HEK293 (cell line): ENCODE results near the gene HSDL2.
"Not testable (repeated sequence)": the region's sequence is repeated elsewhere in the genome, so short reads cannot be mapped to it uniquely, and the experiment has no call there.

Source experiments
- CTCF ChIA-PET: fragments of 350-600 bp; formaldehyde crosslinking; extraction: SDS; loops from one replicate; lab custom pipeline; 2021; ENCODE audit warnings: antibody characterized with exemption; lab: Yijun Ruan, JAX
- POLR2A ChIA-PET: fragments of 300-600 bp; formaldehyde crosslinking; extraction: SDS; loops from one replicate; lab custom pipeline; 2020; ENCODE audit warnings: antibody characterized with exemption, inconsistent platforms; lab: Yijun Ruan, JAX
- H3K27ac ChIP-seq: fragments of 200-500 bp; sonication (Bioruptor generic); 2 replicates; pipeline ENCODE4 v1.5.1; 2014; ENCODE audit warnings: low read depth, low read length, control low read depth, inconsistent platforms; ENCODE audit errors: extremely low read depth
- H3K36me3 ChIP-seq, 2 experiments: fragments of 200-500 bp in 1 of 2; sonication (Bioruptor generic) in 1 of 2; 1 replicate in 1 of 2; 2 replicates in 1 of 2; pipeline ENCODE4 v1.5.1; 2014 to 2017; ENCODE audit warnings: inconsistent platforms in 2 of 2, low read length in 2 of 2; ENCODE audit not compliant: control insufficient read depth in 2 of 2, insufficient read depth in 1 of 2
- H3K4me1 ChIP-seq: fragments of 200-500 bp; sonication (Bioruptor generic); 2 replicates; pipeline ENCODE4 v1.5.1; 2014; ENCODE audit warnings: mild to moderate bottlenecking, low read length, inconsistent platforms; ENCODE audit not compliant: control insufficient read depth, insufficient read depth
- H3K4me3 ChIP-seq: 2 replicates; pipeline ENCODE4 v1.5.1; 2011; ENCODE audit warnings: low read depth, mild to moderate bottlenecking, control low read depth, low read length, moderate library complexity
- H3K9me3 ChIP-seq: fragments of 200-500 bp; sonication (Bioruptor generic); 2 replicates; pipeline ENCODE4 v1.5.1; 2014; ENCODE audit warnings: low read depth, low read length, inconsistent platforms; ENCODE audit not compliant: control insufficient read depth, insufficient read depth
- MZF1 ChIP-seq: fragments of 450-650 bp; formaldehyde crosslinking; IDR thresholded peaks from 2 replicates; pipeline ENCODE4 v1.5.1; 2017; ENCODE audit warnings: missing biosample characterization, missing genetic modification characterization, borderline replicate concordance
- PRDM10 ChIP-seq: fragments of 450-650 bp; formaldehyde crosslinking; IDR thresholded peaks from 2 replicates; pipeline ENCODE4 v1.5.1; 2016; ENCODE audit warnings: missing biosample characterization, missing genetic modification characterization
- SETDB1 ChIP-seq: IDR thresholded peaks from one replicate; pipeline ENCODE4 v1.6.1; 2017; ENCODE audit warnings: mild to moderate bottlenecking, low read length, moderate library complexity, mixed read lengths; ENCODE audit not compliant: insufficient read length
- SP3 ChIP-seq: fragments of 450-650 bp; formaldehyde crosslinking; IDR thresholded peaks from 2 replicates; pipeline ENCODE4 v1.5.1; 2016; ENCODE audit warnings: missing biosample characterization, missing genetic modification characterization
- SP7 ChIP-seq: fragments of 450-650 bp; formaldehyde crosslinking; IDR thresholded peaks from 2 replicates; pipeline ENCODE4 v1.5.1; 2016; ENCODE audit warnings: missing biosample characterization, missing genetic modification characterization
- YY2 ChIP-seq: fragments of 450-650 bp; formaldehyde crosslinking; IDR thresholded peaks from 2 replicates; pipeline ENCODE4 v1.5.1; 2016; ENCODE audit warnings: missing biosample characterization, missing genetic modification characterization
- ZBTB10 ChIP-seq: fragments of 450-650 bp; formaldehyde crosslinking; IDR thresholded peaks from 2 replicates; pipeline ENCODE4 v1.5.1; 2016; ENCODE audit warnings: missing biosample characterization, missing genetic modification characterization
- ZBTB48 ChIP-seq: fragments of 450-650 bp; formaldehyde crosslinking; IDR thresholded peaks from 2 replicates; pipeline ENCODE4 v1.5.1; 2016; ENCODE audit warnings: missing biosample characterization, missing genetic modification characterization
- ZEB2 ChIP-seq: fragments of 450-650 bp; formaldehyde crosslinking; IDR thresholded peaks from 2 replicates; pipeline ENCODE4 v1.5.1; 2016; ENCODE audit warnings: missing biosample characterization, missing genetic modification characterization
- ZNF114 ChIP-seq: fragments of 450-650 bp; formaldehyde crosslinking; IDR thresholded peaks from 2 replicates; pipeline ENCODE4 v1.5.0; 2017; ENCODE audit warnings: missing biosample characterization, missing genetic modification characterization
- ZNF157 ChIP-seq: fragments of 450-650 bp; formaldehyde crosslinking; IDR thresholded peaks from 2 replicates; pipeline ENCODE4 v1.5.1; 2016; ENCODE audit warnings: missing biosample characterization, missing genetic modification characterization
- ZNF48 ChIP-seq: fragments of 450-650 bp; formaldehyde crosslinking; IDR thresholded peaks from 2 replicates; pipeline ENCODE4 v1.5.1; 2016; ENCODE audit warnings: missing biosample characterization, missing genetic modification characterization
- ZNF549 ChIP-seq: fragments of 450-650 bp; IDR thresholded peaks from 2 replicates; pipeline ENCODE4 v1.5.1; 2018; ENCODE audit warnings: missing biosample characterization, missing genetic modification characterization, mild to moderate bottlenecking, inconsistent platforms, moderate library complexity
- ZNF558 ChIP-seq: fragments of 450-650 bp; formaldehyde crosslinking; IDR thresholded peaks from 2 replicates; pipeline ENCODE4 v1.5.1; 2016; ENCODE audit warnings: missing biosample characterization, missing genetic modification characterization
- ZNF777 ChIP-seq: fragments of 450-650 bp; formaldehyde crosslinking; IDR thresholded peaks from 2 replicates; pipeline ENCODE4 v1.5.1; 2017; ENCODE audit warnings: missing biosample characterization, missing genetic modification characterization, borderline replicate concordance
- ZNF830 ChIP-seq: fragments of 450-650 bp; IDR thresholded peaks from 2 replicates; pipeline ENCODE4 v1.5.0; 2018; ENCODE audit warnings: missing biosample characterization, missing genetic modification characterization, low read depth, mild to moderate bottlenecking, moderate library complexity
- TF ChIP-seq, protein P1 (sequence below): fragments of 450-650 bp; formaldehyde crosslinking; IDR thresholded peaks from 2 replicates; pipeline ENCODE4 v1.5.1; 2016; ENCODE audit warnings: missing biosample characterization, missing genetic modification characterization

The HSDL2 gene

DNA sequence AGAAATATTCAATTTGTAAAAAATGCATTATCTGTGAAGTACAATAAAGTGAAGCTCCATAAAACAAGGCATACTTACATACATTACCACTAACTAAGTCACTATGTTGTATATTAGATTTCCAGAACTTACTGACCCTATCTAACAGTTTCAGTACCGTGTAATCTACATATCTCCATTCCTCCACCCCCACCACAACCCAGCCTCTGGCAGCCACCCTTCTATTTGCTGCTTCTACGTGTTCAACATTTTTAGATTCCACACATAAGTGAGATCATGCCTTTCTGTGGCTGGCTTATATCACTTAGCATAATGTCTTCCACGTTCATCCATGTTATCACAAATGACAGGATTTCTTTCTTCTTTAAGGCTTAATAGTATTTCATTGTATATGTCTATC, 15.1 kb upstream of the HSDL2 start (continued):
- TF ChIP-seq PRDM10 (tag by site-specific recombination) = no peak
- no peak for TF ChIP-seq ZBTB48 (tag by site-specific recombination)
- no peak for TF ChIP-seq ZNF558 (tag by site-specific recombination)
- TF ChIP-seq SP3 (tag by site-specific recombination) = no peak
- TF ChIP-seq ZNF549 (tag by site-specific recombination) = no peak
- TF ChIP-seq ZNF777 = no peak
- TF ChIP-seq ZNF830 (tag by site-specific recombination) = no peak
- TF ChIP-seq, protein P1, sequence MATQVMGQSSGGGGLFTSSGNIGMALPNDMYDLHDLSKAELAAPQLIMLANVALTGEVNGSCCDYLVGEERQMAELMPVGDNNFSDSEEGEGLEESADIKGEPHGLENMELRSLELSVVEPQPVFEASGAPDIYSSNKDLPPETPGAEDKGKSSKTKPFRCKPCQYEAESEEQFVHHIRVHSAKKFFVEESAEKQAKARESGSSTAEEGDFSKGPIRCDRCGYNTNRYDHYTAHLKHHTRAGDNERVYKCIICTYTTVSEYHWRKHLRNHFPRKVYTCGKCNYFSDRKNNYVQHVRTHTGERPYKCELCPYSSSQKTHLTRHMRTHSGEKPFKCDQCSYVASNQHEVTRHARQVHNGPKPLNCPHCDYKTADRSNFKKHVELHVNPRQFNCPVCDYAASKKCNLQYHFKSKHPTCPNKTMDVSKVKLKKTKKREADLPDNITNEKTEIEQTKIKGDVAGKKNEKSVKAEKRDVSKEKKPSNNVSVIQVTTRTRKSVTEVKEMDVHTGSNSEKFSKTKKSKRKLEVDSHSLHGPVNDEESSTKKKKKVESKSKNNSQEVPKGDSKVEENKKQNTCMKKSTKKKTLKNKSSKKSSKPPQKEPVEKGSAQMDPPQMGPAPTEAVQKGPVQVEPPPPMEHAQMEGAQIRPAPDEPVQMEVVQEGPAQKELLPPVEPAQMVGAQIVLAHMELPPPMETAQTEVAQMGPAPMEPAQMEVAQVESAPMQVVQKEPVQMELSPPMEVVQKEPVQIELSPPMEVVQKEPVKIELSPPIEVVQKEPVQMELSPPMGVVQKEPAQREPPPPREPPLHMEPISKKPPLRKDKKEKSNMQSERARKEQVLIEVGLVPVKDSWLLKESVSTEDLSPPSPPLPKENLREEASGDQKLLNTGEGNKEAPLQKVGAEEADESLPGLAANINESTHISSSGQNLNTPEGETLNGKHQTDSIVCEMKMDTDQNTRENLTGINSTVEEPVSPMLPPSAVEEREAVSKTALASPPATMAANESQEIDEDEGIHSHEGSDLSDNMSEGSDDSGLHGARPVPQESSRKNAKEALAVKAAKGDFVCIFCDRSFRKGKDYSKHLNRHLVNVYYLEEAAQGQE (tag by site-specific recombination) = no peak
- TF ChIP-seq ZNF157 = no peak
- TF ChIP-seq YY2 (tag by site-specific recombination) = no peak
- TF ChIP-seq MZF1 = no peak
- TF ChIP-seq ZBTB10 (tag by site-specific recombination) = no peak
- no peak for TF ChIP-seq ZNF114
- no peak for TF ChIP-seq ZEB2 (tag by site-specific recombination)
- TF ChIP-seq ZNF48 (tag by site-specific recombination) = no peak
- TF ChIP-seq SP7 (tag by site-specific recombination) = no peak

DNA sequence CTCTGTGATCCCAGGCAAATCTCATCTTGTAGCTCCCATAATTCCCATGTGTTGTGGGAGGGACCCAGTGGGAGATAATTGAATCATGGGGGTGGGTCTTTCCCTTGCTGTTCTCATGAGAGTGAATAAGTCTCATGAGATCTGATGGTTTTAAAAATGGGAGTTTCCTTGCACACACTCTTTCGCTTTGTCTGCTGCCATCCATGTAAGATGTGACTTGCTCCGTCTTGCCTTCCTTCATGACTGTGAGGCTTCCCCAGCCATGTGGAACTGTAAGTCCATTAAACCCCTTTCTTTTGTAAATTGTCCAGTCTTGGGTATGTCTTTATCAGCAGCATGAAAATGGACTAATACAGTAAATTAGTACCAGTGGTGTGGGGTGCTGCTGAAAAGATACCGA, 14.7 kb upstream of the HSDL2 start:
- POLR2A ChIA-PET, H3K36me3 ChIP-seq: not testable (repeated sequence)
- CTCF ChIA-PET = interaction anchor here (0.7 kb wide), 1 partner anchor 267 kb away, joined by 4 read pairs; no protein-coding TSS in a partner anchor
- TF ChIP-seq SETDB1 = peak; percentile 58
- TF ChIP-seq, all 188 proteins: peak for 1; not testable (repeated sequence) for 187
- not testable (repeated sequence) for H3K4me3 ChIP-seq, H3K27ac ChIP-seq, H3K4me1 ChIP-seq, H3K9me3 ChIP-seq
